Measurements from ENCODE around the gene IGLL1.
"Not testable (repeated sequence)": the region's sequence is repeated elsewhere in the genome, so short reads cannot be mapped to it uniquely, and the experiment has no call there.

The IGLL1 gene

DNA sequence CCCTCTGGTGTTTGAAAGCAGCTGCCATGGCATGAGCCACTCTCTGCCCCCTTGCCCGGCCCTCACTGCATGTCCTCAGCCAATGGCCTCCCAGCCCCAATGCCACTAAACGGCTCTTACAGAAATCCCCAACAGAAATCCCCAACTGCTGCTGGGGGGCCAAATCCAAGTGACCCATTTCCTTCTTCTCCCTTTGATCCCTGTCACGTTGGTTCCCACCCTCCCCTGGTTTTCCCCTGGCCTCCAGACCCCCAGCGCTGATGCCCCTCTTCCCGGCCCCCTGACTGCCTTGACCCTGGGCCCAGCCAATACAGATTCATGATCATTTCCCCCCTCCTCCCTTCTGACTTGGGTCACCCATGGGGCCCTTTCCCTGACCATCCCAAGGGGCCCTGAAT lies 30.9 kb downstream of the IGLL1 start:
- no peaks in the 10 kb centered on the region for H3K4me1 ChIP-seq (ENCODE audit: control insufficient read depth, low read length)
- no peaks in the 10 kb centered on the region for H3K9me2 ChIP-seq (replicated peaks; ENCODE audit: control insufficient read depth, low read length)
- H3K4me3 ChIP-seq (ENCODE audit: low read length), result no peak overlapping the region
- H3K27me3 ChIP-seq (ENCODE audit: control insufficient read depth, low read length), result no peaks in the 10 kb centered on the region; the same call in 1 of the 2 replicates
- TF ChIP-seq CTCF (IDR thresholded peaks at IDR 0.05; ENCODE audit: low read depth, low read length, poor library complexity, severe bottlenecking), result no peak
- no peak for TF ChIP-seq EZH2phosphoT487 (IDR thresholded peaks at IDR 0.05; ENCODE audit: borderline replicate concordance, low read length)
- H3F3A ChIP-seq (ENCODE audit: control insufficient read depth, insufficient read depth), result no peaks in the 10 kb centered on the region
- H3K36me3 ChIP-seq (ENCODE audit: control insufficient read depth, low read length), result no peaks in the 10 kb centered on the region
- peaks cover 5% of the 10 kb centered on the region for H3K9me3 ChIP-seq (ENCODE audit: control insufficient read depth, insufficient read depth, low read length)
- no peak overlapping the region for H3K4me2 ChIP-seq (ENCODE audit: low read length)
- no peaks in the 10 kb centered on the region for H4K20me1 ChIP-seq (ENCODE audit: control insufficient read depth, insufficient read depth, low read depth, low read length)
- no peaks in the 10 kb centered on the region for H3K79me2 ChIP-seq (ENCODE audit: control insufficient read depth, low read length)
- no peak overlapping the region for H3K27ac ChIP-seq (ENCODE audit: low read depth, low read length)

GRCh38 chr22:23548501-23549197 lies 31.4 kb downstream of the IGLL1 start:
- Histone ChIP-seq H3K36me3 (ENCODE audit: control insufficient read depth, low read length) (no peaks in the 10 kb centered on the region), H3K9me2 (replicated peaks; ENCODE audit: control insufficient read depth, low read length) (no peaks in the 10 kb centered on the region), H3K27ac (ENCODE audit: low read depth, low read length) (no peak overlapping the region), H3K4me3 (ENCODE audit: low read length) (no peak overlapping the region), H3F3A (ENCODE audit: control insufficient read depth, insufficient read depth) (no peaks in the 10 kb centered on the region), H3K79me2 (ENCODE audit: control insufficient read depth, low read length) (no peaks in the 10 kb centered on the region), H3K9me3 (ENCODE audit: control insufficient read depth, insufficient read depth, low read length) (peaks cover 5% of the 10 kb centered on the region), H3K4me1 (ENCODE audit: control insufficient read depth, low read length) (no peaks in the 10 kb centered on the region), H3K27me3 (ENCODE audit: control insufficient read depth, low read length) (no peaks in the 10 kb centered on the region; the same call in 1 of the 2 replicates), H4K20me1 (ENCODE audit: control insufficient read depth, insufficient read depth, low read depth, low read length) (no peaks in the 10 kb centered on the region), H3K4me2 (ENCODE audit: low read length) (no peak overlapping the region)
- no peak for TF ChIP-seq EZH2phosphoT487 (IDR thresholded peaks at IDR 0.05; ENCODE audit: borderline replicate concordance, low read length)
- no peak for TF ChIP-seq CTCF (IDR thresholded peaks at IDR 0.05; ENCODE audit: low read depth, low read length, poor library complexity, severe bottlenecking)

- no peaks in the 10 kb centered on the region for H3K9me2 ChIP-seq (replicated peaks; ENCODE audit: control insufficient read depth, low read length)
- H3K27me3 ChIP-seq (ENCODE audit: control insufficient read depth, low read length), result no peaks in the 10 kb centered on the region; the same call in 1 of the 2 replicates
- H3K79me2 ChIP-seq (ENCODE audit: control insufficient read depth, low read length), result no peaks in the 10 kb centered on the region
- no peak for TF ChIP-seq CTCF (IDR thresholded peaks at IDR 0.05; ENCODE audit: low read depth, low read length, poor library complexity, severe bottlenecking)
- TF ChIP-seq EZH2phosphoT487 (IDR thresholded peaks at IDR 0.05; ENCODE audit: borderline replicate concordance, low read length), result no peak
- H3K36me3 ChIP-seq (ENCODE audit: control insufficient read depth, low read length), result no peaks in the 10 kb centered on the region
- no peaks in the 10 kb centered on the region for H3K4me1 ChIP-seq (ENCODE audit: control insufficient read depth, low read length)
- no peaks in the 10 kb centered on the region for H3F3A ChIP-seq (ENCODE audit: control insufficient read depth, insufficient read depth)
- H3K4me2 ChIP-seq (ENCODE audit: low read length), result no peak overlapping the region
- no peak overlapping the region for H3K4me3 ChIP-seq (ENCODE audit: low read length)
- no peak overlapping the region for H3K27ac ChIP-seq (ENCODE audit: low read depth, low read length)
- peaks cover 5% of the 10 kb centered on the region for H3K9me3 ChIP-seq (ENCODE audit: control insufficient read depth, insufficient read depth, low read length)
- no peaks in the 10 kb centered on the region for H4K20me1 ChIP-seq (ENCODE audit: control insufficient read depth, insufficient read depth, low read depth, low read length)
Measured at GRCh38 chr22:23547818-23548500, 32.1 kb downstream of the IGLL1 start.

- not testable (repeated sequence) for H4K20me1 ChIP-seq (ENCODE audit: control insufficient read depth, insufficient read depth, low read depth, low read length); H3K79me2 ChIP-seq (ENCODE audit: control insufficient read depth, low read length); H3K4me3 ChIP-seq (ENCODE audit: low read length); H3K4me2 ChIP-seq (ENCODE audit: low read length); H3K27ac ChIP-seq (ENCODE audit: low read depth, low read length); H3F3A ChIP-seq (ENCODE audit: control insufficient read depth, insufficient read depth); H3K9me2 ChIP-seq (replicated peaks; ENCODE audit: control insufficient read depth, low read length); H3K36me3 ChIP-seq (ENCODE audit: control insufficient read depth, low read length); H3K27me3 ChIP-seq (ENCODE audit: control insufficient read depth, low read length); H3K9me3 ChIP-seq (ENCODE audit: control insufficient read depth, insufficient read depth, low read length); H3K4me1 ChIP-seq (ENCODE audit: control insufficient read depth, low read length)
Measured at GRCh38 chr22:23547382-23547781, 32.7 kb downstream of the IGLL1 start.

All from DOHH2 (cell line).